DOHH2 (cell line): ENCODE results near the gene SPINDOC.

Experiments
- H3F3A ChIP-seq: fragments of 200-600 bp; sonication (generic), shearing (Covaris generic); 2 replicates; pipeline ENCODE4 v1.6.0; 2016; ENCODE audit warnings: antibody characterized with exemption, mild to moderate bottlenecking; ENCODE audit not compliant: control insufficient read depth, insufficient read depth
- H3K27ac ChIP-seq: fragments of 200-600 bp; sonication (generic); 2 replicates; pipeline ENCODE4 v1.5.1; 2014; ENCODE audit warnings: low read depth, mild to moderate bottlenecking, low read length, moderate library complexity
- H3K27me3 ChIP-seq: fragments of 200-600 bp; sonication (generic); 2 replicates; pipeline ENCODE4 v1.6.1; 2014; ENCODE audit warnings: mild to moderate bottlenecking, low read length, mixed read lengths; ENCODE audit not compliant: control insufficient read depth
- H3K36me3 ChIP-seq: fragments of 200-600 bp; sonication (generic); 2 replicates; pipeline ENCODE4 v1.6.1; 2014; ENCODE audit warnings: mild to moderate bottlenecking, low read length, moderate library complexity, mixed read lengths; ENCODE audit not compliant: control insufficient read depth
- H3K4me1 ChIP-seq: fragments of 200-600 bp; sonication (generic); 2 replicates; pipeline ENCODE4 v1.6.1; 2014; ENCODE audit warnings: mild to moderate bottlenecking, low read length, mixed read lengths; ENCODE audit not compliant: control insufficient read depth
- H3K4me2 ChIP-seq: fragments of 200-600 bp; sonication (generic); 2 replicates; pipeline ENCODE4 v1.6.0; 2014; ENCODE audit warnings: mild to moderate bottlenecking, low read length, moderate library complexity
- H3K4me3 ChIP-seq: fragments of 200-600 bp; sonication (generic); 2 replicates; pipeline ENCODE4 v1.5.1; 2014; ENCODE audit warnings: mild to moderate bottlenecking, low read length, mixed read lengths
- H3K79me2 ChIP-seq: fragments of 200-600 bp; sonication (generic); 2 replicates; pipeline ENCODE4 v1.6.1; 2014; ENCODE audit warnings: mild to moderate bottlenecking, low read length, mixed read lengths; ENCODE audit not compliant: control insufficient read depth
- H3K9me2 ChIP-seq: fragments of 200-600 bp; sonication (generic); replicated peaks from 2 replicates; pipeline ENCODE4 v1.6.1; 2014; ENCODE audit warnings: mild to moderate bottlenecking, low read length, mixed read lengths; ENCODE audit not compliant: control insufficient read depth
- H3K9me3 ChIP-seq: fragments of 200-600 bp; sonication (generic); 2 replicates; pipeline ENCODE4 v1.6.1; 2014; ENCODE audit warnings: antibody characterized with exemption, low read length, mixed read lengths; ENCODE audit not compliant: control insufficient read depth, insufficient read depth
- H4K20me1 ChIP-seq: fragments of 200-600 bp; sonication (generic); 2 replicates; pipeline ENCODE4 v1.6.0; 2014; ENCODE audit warnings: low read depth, mild to moderate bottlenecking, antibody characterized with exemption, low read length, moderate library complexity; ENCODE audit not compliant: control insufficient read depth, insufficient read depth
- EZH2phosphoT487 ChIP-seq: fragments of 200-600 bp; sonication (generic); IDR thresholded peaks from 2 replicates; pipeline ENCODE4 v1.6.1; 2017; ENCODE audit warnings: borderline replicate concordance, mild to moderate bottlenecking, antibody characterized with exemption, low read length, moderate library complexity, mixed read lengths
- TF ChIP-seq, protein P1 (sequence below): fragments of 200-600 bp; sonication (generic); IDR thresholded peaks from one replicate; pipeline ENCODE4 v1.5.1; 2014; ENCODE audit warnings: antibody characterized with exemption, mild to moderate bottlenecking, low read depth, low read length; ENCODE audit not compliant: poor library complexity, severe bottlenecking

SPINDOC gene

DNA sequence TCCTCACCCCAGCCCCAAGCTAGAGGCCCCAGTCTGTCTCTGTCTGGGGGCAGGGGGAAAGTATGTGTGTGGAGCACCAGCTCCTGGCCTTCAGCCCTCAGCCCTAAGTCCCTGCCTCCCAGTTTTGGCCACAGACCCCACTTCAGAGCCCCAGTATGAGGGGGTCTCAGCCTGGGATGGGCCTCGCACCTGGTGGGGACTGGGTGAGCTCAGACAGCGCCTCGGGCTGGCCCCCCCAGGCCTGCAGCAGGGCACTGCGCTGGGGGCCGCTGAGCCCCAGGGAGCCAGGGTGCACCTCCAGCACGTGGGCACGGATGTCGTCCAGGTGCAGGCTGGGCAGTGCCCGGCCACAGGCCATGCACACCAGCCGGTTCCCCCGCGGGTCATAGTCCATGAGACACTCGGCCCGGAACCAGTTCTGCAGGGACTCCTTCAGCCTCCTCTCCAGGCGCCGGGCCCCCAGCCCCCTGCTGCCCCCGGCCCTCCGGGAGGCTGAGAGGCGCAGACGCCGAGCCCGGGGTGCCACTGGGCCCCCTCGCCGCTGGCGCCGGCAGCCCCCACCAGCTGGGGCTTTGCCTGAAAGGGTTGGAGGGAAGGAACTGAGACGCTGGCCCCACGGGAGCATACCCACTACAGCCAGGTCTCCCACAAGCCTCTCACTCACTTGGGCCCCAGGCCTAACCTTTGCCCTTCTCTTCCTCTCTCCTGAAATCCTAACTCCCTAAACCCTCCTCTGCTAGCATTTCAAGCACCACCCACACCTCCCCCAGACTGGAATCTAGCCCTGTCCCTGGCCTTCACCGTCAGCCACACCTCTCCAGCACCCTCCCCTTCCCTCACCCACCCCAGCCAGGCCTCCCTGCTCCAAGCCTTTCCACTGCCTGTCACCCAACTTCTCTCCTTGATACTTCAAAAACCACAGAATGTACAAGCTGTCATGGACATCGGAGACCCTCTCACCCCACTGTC is 48.3 kb upstream of the SPINDOC start:
- Histone ChIP-seq H3K36me3 (peaks cover 14% of the 10 kb centered on the region), H3K79me2 (peaks cover 18% of the 10 kb centered on the region), H3K4me1 (peaks cover 18% of the 10 kb centered on the region), H3F3A (0 out of 2 replicates have a peak, but pooled peaks cover 3% of the 10 kb centered on the region), H4K20me1 (peaks cover 13% of the 10 kb centered on the region; the same call in 1 of the 2 replicates), H3K9me3 (no peaks in the 10 kb centered on the region), H3K4me3 (no peak overlapping the region), H3K9me2 (no peaks in the 10 kb centered on the region), H3K4me2 (no peak overlapping the region), H3K27ac (no peak overlapping the region), H3K27me3 (peaks cover 10% of the 10 kb centered on the region)
- TF ChIP-seq, protein P1, sequence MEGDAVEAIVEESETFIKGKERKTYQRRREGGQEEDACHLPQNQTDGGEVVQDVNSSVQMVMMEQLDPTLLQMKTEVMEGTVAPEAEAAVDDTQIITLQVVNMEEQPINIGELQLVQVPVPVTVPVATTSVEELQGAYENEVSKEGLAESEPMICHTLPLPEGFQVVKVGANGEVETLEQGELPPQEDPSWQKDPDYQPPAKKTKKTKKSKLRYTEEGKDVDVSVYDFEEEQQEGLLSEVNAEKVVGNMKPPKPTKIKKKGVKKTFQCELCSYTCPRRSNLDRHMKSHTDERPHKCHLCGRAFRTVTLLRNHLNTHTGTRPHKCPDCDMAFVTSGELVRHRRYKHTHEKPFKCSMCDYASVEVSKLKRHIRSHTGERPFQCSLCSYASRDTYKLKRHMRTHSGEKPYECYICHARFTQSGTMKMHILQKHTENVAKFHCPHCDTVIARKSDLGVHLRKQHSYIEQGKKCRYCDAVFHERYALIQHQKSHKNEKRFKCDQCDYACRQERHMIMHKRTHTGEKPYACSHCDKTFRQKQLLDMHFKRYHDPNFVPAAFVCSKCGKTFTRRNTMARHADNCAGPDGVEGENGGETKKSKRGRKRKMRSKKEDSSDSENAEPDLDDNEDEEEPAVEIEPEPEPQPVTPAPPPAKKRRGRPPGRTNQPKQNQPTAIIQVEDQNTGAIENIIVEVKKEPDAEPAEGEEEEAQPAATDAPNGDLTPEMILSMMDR, result no peak
- no peak for TF ChIP-seq EZH2phosphoT487

DNA sequence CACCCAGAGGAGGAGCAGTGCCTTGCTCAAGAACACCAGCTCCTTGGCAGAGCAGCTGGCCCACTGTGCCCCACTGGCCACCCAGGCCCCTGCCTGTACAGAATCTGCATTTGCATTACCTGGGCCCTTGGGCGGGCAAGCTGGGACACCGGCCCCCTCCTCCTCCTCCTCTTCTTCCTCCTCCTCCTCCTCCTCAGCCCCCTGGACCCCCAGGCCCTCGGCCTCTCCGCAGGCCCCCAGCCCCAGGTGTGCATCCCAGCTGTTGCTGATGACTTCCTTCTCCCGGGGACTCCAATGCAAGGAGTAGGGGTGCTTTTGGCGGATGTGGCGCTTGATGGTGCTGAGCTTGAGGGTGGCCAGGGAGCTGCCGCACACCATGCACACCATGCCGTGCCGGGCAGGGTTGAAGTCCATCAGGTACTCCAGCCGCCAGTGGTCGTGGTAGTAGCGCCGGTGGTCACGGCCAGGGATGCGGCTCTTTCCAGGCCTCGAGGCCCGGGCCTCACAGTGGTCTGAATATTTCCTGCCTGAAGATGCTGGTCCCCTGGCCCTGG is 47.5 kb upstream of the SPINDOC start:
- H3K9me3 ChIP-seq, result no peaks in the 10 kb centered on the region
- TF ChIP-seq EZH2phosphoT487, result no peak
- TF ChIP-seq, protein P1, result no peak
- H3K4me2 ChIP-seq, result no peak overlapping the region
- no peak overlapping the region for H3K4me3 ChIP-seq
- H3K79me2 ChIP-seq, result peaks cover 18% of the 10 kb centered on the region
- H3K27ac ChIP-seq, result no peak overlapping the region
- H3K4me1 ChIP-seq, result peaks cover 18% of the 10 kb centered on the region
- H3K27me3 ChIP-seq, result peaks cover 17% of the 10 kb centered on the region
- peaks cover 3% of the 10 kb centered on the region; the same call in 1 of the 2 replicates for H3F3A ChIP-seq
- H3K36me3 ChIP-seq, result peaks cover 7% of the 10 kb centered on the region; the same call in 1 of the 2 replicates
- peaks cover 13% of the 10 kb centered on the region; the same call in 1 of the 2 replicates for H4K20me1 ChIP-seq
- H3K9me2 ChIP-seq, result no peaks in the 10 kb centered on the region

GRCh38 chr11:63766531-63767235 is 46.6 kb upstream of the SPINDOC start:
- Histone ChIP-seq H3K4me3 (peak overlapping the region; percentile 91), H3K4me2 (peak overlapping the region; percentile 80), H3K9me3 (no peaks in the 10 kb centered on the region), H3F3A (peaks cover 3% of the 10 kb centered on the region; the same call in 1 of the 2 replicates), H3K36me3 (peaks cover 4% of the 10 kb centered on the region; the same call in 1 of the 2 replicates), H3K27me3 (peaks cover 25% of the 10 kb centered on the region), H3K79me2 (peaks cover 18% of the 10 kb centered on the region), H4K20me1 (peaks cover 13% of the 10 kb centered on the region; the same call in 1 of the 2 replicates), H3K9me2 (no peaks in the 10 kb centered on the region), H3K4me1 (peaks cover 18% of the 10 kb centered on the region), H3K27ac (no peak overlapping the region)
- TF ChIP-seq EZH2phosphoT487, result no peak
- TF ChIP-seq, protein P1, result no peak
